ENCODE measurements around the gene RAMP1. TPM values are rescaled to one million over a fixed set of nuclear protein-coding genes. Genes with fewer than 3 reads are reported as not detected.
"Not testable (repeated sequence)": the region's sequence is repeated elsewhere in the genome, so short reads cannot be mapped to it uniquely, and the experiment has no call there.

Gene RAMP1
- total RNA-seq, 1 donor from 2014 or later = 2.1 TPM

GRCh38 chr2:237943395-237944094, 84.1 kb downstream of the RAMP1 start:
- DNase-seq (ENCODE audit: low spot score in 2 of 2, unreplicated experiment in 2 of 2) = no peak
- peaks cover 35% of the 10 kb centered on the region for H3K9me3 Mint-ChIP-seq
- H3K27me3 Mint-ChIP-seq (ENCODE audit: low read depth) = peaks cover 3% of the 10 kb centered on the region
- H3K4me3 Mint-ChIP-seq = no peak overlapping the region
- TF ChIP-seq CTCF (IDR thresholded peaks at IDR 0.05; ENCODE audit: unreplicated experiment) = no peak
- H3K27ac Mint-ChIP-seq = no peak overlapping the region
- peaks cover 18% of the 10 kb centered on the region for H3K4me1 Mint-ChIP-seq
- no peaks in the 10 kb centered on the region for H3K36me3 Mint-ChIP-seq

- Mint-ChIP-seq H3K4me1 (peaks cover 18% of the 10 kb centered on the region), H3K27me3 (ENCODE audit: low read depth) (peaks cover 4% of the 10 kb centered on the region), H3K4me3 (no peak overlapping the region), H3K36me3 (no peaks in the 10 kb centered on the region), H3K27ac (no peak overlapping the region), H3K9me3 (peaks cover 29% of the 10 kb centered on the region)
- no peak for DNase-seq (ENCODE audit: low spot score in 2 of 2, unreplicated experiment in 2 of 2)
- TF ChIP-seq CTCF (IDR thresholded peaks at IDR 0.05; ENCODE audit: unreplicated experiment) = no peak
Observed at GRCh38 chr2:237944302-237944701, 84.9 kb downstream of the RAMP1 start.

- H3K9me3 Mint-ChIP-seq = peaks cover 26% of the 10 kb centered on the region
- peaks cover 10% of the 10 kb centered on the region for H3K4me1 Mint-ChIP-seq
- no peak overlapping the region for H3K27ac Mint-ChIP-seq
- TF ChIP-seq CTCF (IDR thresholded peaks at IDR 0.05; ENCODE audit: unreplicated experiment) = no peak
- DNase-seq (ENCODE audit: low spot score in 2 of 2, unreplicated experiment in 2 of 2) = no peak
- no peaks in the 10 kb centered on the region for H3K36me3 Mint-ChIP-seq
- H3K4me3 Mint-ChIP-seq = no peak overlapping the region
- peaks cover 6% of the 10 kb centered on the region for H3K27me3 Mint-ChIP-seq (ENCODE audit: low read depth)
Observed at GRCh38 chr2:237946423-237946822, 87.0 kb downstream of the RAMP1 start.

GRCh38 chr2:237951354-237951753, 91.9 kb downstream of the RAMP1 start:
- peaks cover 37% of the 10 kb centered on the region for H3K27me3 Mint-ChIP-seq (ENCODE audit: low read depth)
- H3K27ac Mint-ChIP-seq; H3K4me3 Mint-ChIP-seq; H3K9me3 Mint-ChIP-seq; H3K4me1 Mint-ChIP-seq; H3K36me3 Mint-ChIP-seq; DNase-seq (ENCODE audit: low spot score in 2 of 2, unreplicated experiment in 2 of 2): not testable (repeated sequence)

- Mint-ChIP-seq H3K4me3 (no peak overlapping the region), H3K36me3 (no peaks in the 10 kb centered on the region), H3K27me3 (ENCODE audit: low read depth) (peaks cover 40% of the 10 kb centered on the region), H3K9me3 (peaks cover 7% of the 10 kb centered on the region), H3K4me1 (no peaks in the 10 kb centered on the region), H3K27ac (no peak overlapping the region)
- no peak for DNase-seq (ENCODE audit: low spot score in 2 of 2, unreplicated experiment in 2 of 2)
- TF ChIP-seq CTCF (IDR thresholded peaks at IDR 0.05; ENCODE audit: unreplicated experiment) = no peak
Observed at GRCh38 chr2:237951878-237952277, 92.5 kb downstream of the RAMP1 start.

GRCh38 chr2:237952851-237953250, 93.4 kb downstream of the RAMP1 start:
- Mint-ChIP-seq H3K4me1 (no peaks in the 10 kb centered on the region), H3K27ac (no peak overlapping the region), H3K9me3 (no peaks in the 10 kb centered on the region), H3K27me3 (ENCODE audit: low read depth) (peaks cover 49% of the 10 kb centered on the region), H3K36me3 (no peaks in the 10 kb centered on the region), H3K4me3 (no peak overlapping the region)
- no peak for DNase-seq (ENCODE audit: low spot score in 2 of 2, unreplicated experiment in 2 of 2)
- no peak for TF ChIP-seq CTCF (IDR thresholded peaks at IDR 0.05; ENCODE audit: unreplicated experiment)
